Measurements from ENCODE around the gene F2RL3. TPM values are rescaled to one million over a fixed set of nuclear protein-coding genes. Genes with fewer than 3 reads are reported as not detected.

Gene F2RL3
- total and polyA plus RNA-seq, 2 of the 8 experiments (the other 6 are each of a cell fraction or from before 2014, with no cell fraction given) = not detected

- TF ChIP-seq KDM5A (IDR thresholded peaks at IDR 0.05; ENCODE audit: low read length) = no peak
- no peak for TF ChIP-seq TAF7 (optimal IDR thresholded peaks at IDR 0.05; ENCODE audit: borderline replicate concordance, low read depth, low read length)
- no peak for TF ChIP-seq SP2 (IDR thresholded peaks at IDR 0.05; ENCODE audit: low read length)
- no peak for TF ChIP-seq GTF2F1 (IDR thresholded peaks at IDR 0.05; ENCODE audit: borderline replicate concordance, low read depth, low read length)
- TF ChIP-seq MAFK (IDR thresholded peaks at IDR 0.05; ENCODE audit: low read depth, low read length) = no peak
- no peak for TF ChIP-seq HDAC2 (IDR thresholded peaks at IDR 0.05; ENCODE audit: borderline replicate concordance in 1 of 2, low read depth in 2 of 2, low read length in 2 of 2)
- TF ChIP-seq RAD21 (IDR thresholded peaks at IDR 0.05 in 1 of 2, conservative IDR thresholded peaks at IDR 0.05 in 1 of 2; ENCODE audit: low read depth in 2 of 2, low read length in 2 of 2) = no peak
These were observed 39.6 kb upstream of the F2RL3 start (continued) for GRCh38 chr19:16849168-16849567.

Measured in H1 (cell line).